ENCODE results near the gene WDFY4. TPM values are rescaled to one million over a fixed set of nuclear protein-coding genes. Genes with fewer than 3 reads are reported as not detected.

Gene WDFY4
- polyA plus RNA-seq, 1 of the 3 experiments (the other 2 are of a cell fraction): not detected

GRCh38 chr10:48722153-48723145, 37.8 kb downstream of the WDFY4 start:
- Histone ChIP-seq H3F3A (replicated peaks; ENCODE audit: insufficient read depth) (no peaks in the 10 kb centered on the region), H3K36me3 (replicated peaks in 1 of 2; ENCODE audit: control insufficient read depth in 1 of 2, insufficient read depth in 2 of 2, low read length in 1 of 2) (no peaks in the 10 kb centered on the region), H3K9me2 (no peaks in the 10 kb centered on the region), H4K20me1 (ENCODE audit: insufficient read depth) (no peaks in the 10 kb centered on the region), H3K4me1 (ENCODE audit: control insufficient read depth in 1 of 2, insufficient read depth in 2 of 2, low read depth in 1 of 2, low read length in 1 of 2) (peaks cover 0 to 10% of the 10 kb centered on the region in 2 experiments; a peak in 1 of 4 replicates), H2AFZ (ENCODE audit: low read depth) (no peak overlapping the region), H3K4me3 (ENCODE audit: low read depth in 2 of 2, low read length in 1 of 2) (no peak overlapping the region), H3K4me2 (no peak overlapping the region), H3K27me3 (ENCODE audit: insufficient read depth) (no peaks in the 10 kb centered on the region), H3K9ac (no peak overlapping the region), H3K27ac (ENCODE audit: low read depth in 2 of 2, low read length in 1 of 2) (no peak overlapping the region), H3K9me3 (no peaks in the 10 kb centered on the region), H3K79me2 (ENCODE audit: insufficient read depth) (no peaks in the 10 kb centered on the region)
- ChIA-PET CTCF (no interaction called here), POLR2A (no interaction called here)
- 34% methylated on average over 10 of the region's 11 CpGs for WGBS (ENCODE audit: low lambda C conversion rate)
- no peak for DNase-seq
- TF ChIP-seq YY1 (IDR thresholded peaks at IDR 0.05; ENCODE audit: low read depth) (no peak), RCOR1 (IDR thresholded peaks at IDR 0.05; ENCODE audit: low read length) (no peak), CTCF (IDR thresholded peaks at IDR 0.05) (no peak), GATA2 (CRISPR knock-in tag; IDR thresholded peaks at IDR 0.05) (no peak), RFX5 (IDR thresholded peaks at IDR 0.05; ENCODE audit: low read length) (no peak), TEAD4 (IDR thresholded peaks at IDR 0.05; ENCODE audit: borderline replicate concordance, insufficient read depth) (no peak), CHD2 (IDR thresholded peaks at IDR 0.05; ENCODE audit: low read length, partially characterized antibody) (no peak), JUND (IDR thresholded peaks at IDR 0.05) (no peak), TCF12 (IDR thresholded peaks at IDR 0.05) (no peak), MEF2A (IDR thresholded peaks at IDR 0.05; ENCODE audit: borderline replicate concordance, low read depth) (no peak), SMC3 (IDR thresholded peaks at IDR 0.05; ENCODE audit: low read depth, low read length) (no peak), GABPA (IDR thresholded peaks at IDR 0.05; ENCODE audit: low read depth) (no peak)
- TF ChIP-seq, protein P1, sequence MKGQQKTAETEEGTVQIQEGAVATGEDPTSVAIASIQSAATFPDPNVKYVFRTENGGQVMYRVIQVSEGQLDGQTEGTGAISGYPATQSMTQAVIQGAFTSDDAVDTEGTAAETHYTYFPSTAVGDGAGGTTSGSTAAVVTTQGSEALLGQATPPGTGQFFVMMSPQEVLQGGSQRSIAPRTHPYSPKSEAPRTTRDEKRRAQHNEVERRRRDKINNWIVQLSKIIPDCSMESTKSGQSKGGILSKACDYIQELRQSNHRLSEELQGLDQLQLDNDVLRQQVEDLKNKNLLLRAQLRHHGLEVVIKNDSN (IDR thresholded peaks at IDR 0.05; ENCODE audit: borderline replicate concordance, low read depth): no peak
- TF ChIP-seq, protein P2, sequence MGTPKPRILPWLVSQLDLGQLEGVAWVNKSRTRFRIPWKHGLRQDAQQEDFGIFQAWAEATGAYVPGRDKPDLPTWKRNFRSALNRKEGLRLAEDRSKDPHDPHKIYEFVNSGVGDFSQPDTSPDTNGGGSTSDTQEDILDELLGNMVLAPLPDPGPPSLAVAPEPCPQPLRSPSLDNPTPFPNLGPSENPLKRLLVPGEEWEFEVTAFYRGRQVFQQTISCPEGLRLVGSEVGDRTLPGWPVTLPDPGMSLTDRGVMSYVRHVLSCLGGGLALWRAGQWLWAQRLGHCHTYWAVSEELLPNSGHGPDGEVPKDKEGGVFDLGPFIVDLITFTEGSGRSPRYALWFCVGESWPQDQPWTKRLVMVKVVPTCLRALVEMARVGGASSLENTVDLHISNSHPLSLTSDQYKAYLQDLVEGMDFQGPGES (IDR thresholded peaks at IDR 0.05; ENCODE audit: low read depth, low read length): no peak
